ENCODE data around the gene SGIP1. TPM values are rescaled to one million over a fixed set of nuclear protein-coding genes. Genes with fewer than 3 reads are reported as not detected.

SGIP1 gene
- total RNA-seq, 4 donors from 2014 or later = 0.10 to 2.8 (median 0.66) TPM

GRCh38 chr1:66737836-66738235, 203.9 kb downstream of the SGIP1 start:
- WGBS = 88% methylated on average over 2 of the region's 2 CpGs
- TF ChIP-seq EP300 (IDR thresholded peaks at IDR 0.05) = no peak
- H3K27me3 ChIP-seq = no peaks in the 10 kb centered on the region
- no peak for DNase-seq (ENCODE audit: low spot score in 2 of 2)
- H3K27ac ChIP-seq = no peak overlapping the region
- H3K4me3 ChIP-seq = no peak overlapping the region
- no peaks in the 10 kb centered on the region for H3K9me3 ChIP-seq
- H3K36me3 ChIP-seq = no peaks in the 10 kb centered on the region
- no peaks in the 10 kb centered on the region for H3K4me1 ChIP-seq

- Histone ChIP-seq H3K9me3 (no peaks in the 10 kb centered on the region), H3K4me3 (no peak overlapping the region), H3K36me3 (no peaks in the 10 kb centered on the region), H3K27me3 (no peaks in the 10 kb centered on the region), H3K4me1 (no peaks in the 10 kb centered on the region), H3K27ac (no peak overlapping the region)
- DNase-seq (ENCODE audit: low spot score in 2 of 2) = no peak
- TF ChIP-seq EP300 (IDR thresholded peaks at IDR 0.05) (no peak), POLR2A (IDR thresholded peaks at IDR 0.05) (no peak), CTCF (IDR thresholded peaks at IDR 0.05) (no peak), POLR2AphosphoS5 (IDR thresholded peaks at IDR 0.05) (no peak)
- 77% methylated on average over 9 of the region's 9 CpGs for WGBS
Observed at GRCh38 chr1:66739401-66740157, 205.6 kb downstream of the SGIP1 start.

GRCh38 chr1:66745451-66745850, 211.5 kb downstream of the SGIP1 start:
- WGBS = 70% methylated on average over 2 of the region's 2 CpGs
- H3K4me3 ChIP-seq = no peak overlapping the region
- no peaks in the 10 kb centered on the region for H3K36me3 ChIP-seq
- no peak overlapping the region for H3K27ac ChIP-seq
- no peaks in the 10 kb centered on the region for H3K9me3 ChIP-seq
- no peaks in the 10 kb centered on the region for H3K27me3 ChIP-seq
- H3K4me1 ChIP-seq = no peaks in the 10 kb centered on the region
- TF ChIP-seq EP300 (IDR thresholded peaks at IDR 0.05) (no peak), POLR2AphosphoS5 (IDR thresholded peaks at IDR 0.05) (no peak), POLR2A (IDR thresholded peaks at IDR 0.05) (no peak), CTCF (IDR thresholded peaks at IDR 0.05) (no peak)
- no peak for DNase-seq (ENCODE audit: low spot score in 2 of 2)

GRCh38 chr1:66747501-66747900, 213.5 kb downstream of the SGIP1 start:
- Histone ChIP-seq H3K36me3 (no peaks in the 10 kb centered on the region), H3K9me3 (no peaks in the 10 kb centered on the region), H3K27me3 (peaks cover 10% of the 10 kb centered on the region), H3K4me3 (no peak overlapping the region), H3K27ac (no peak overlapping the region), H3K4me1 (peaks cover 11% of the 10 kb centered on the region)
- TF ChIP-seq POLR2A (IDR thresholded peaks at IDR 0.05) (no peak), EP300 (IDR thresholded peaks at IDR 0.05) (no peak), CTCF (IDR thresholded peaks at IDR 0.05) (no peak)
- 9% methylated on average over 1 of the region's 1 CpG for WGBS
- DNase-seq (ENCODE audit: low spot score in 2 of 2) = no peak

- no peaks in the 10 kb centered on the region for H3K9me3 ChIP-seq
- peaks cover 22% of the 10 kb centered on the region for H3K27me3 ChIP-seq
- no peak overlapping the region for H3K27ac ChIP-seq
- 78% methylated on average over 3 of the region's 3 CpGs for WGBS
- no peaks in the 10 kb centered on the region for H3K36me3 ChIP-seq
- H3K4me3 ChIP-seq = no peak overlapping the region
- TF ChIP-seq CTCF (IDR thresholded peaks at IDR 0.05) = no peak
- TF ChIP-seq EP300 (IDR thresholded peaks at IDR 0.05) = no peak
- TF ChIP-seq POLR2AphosphoS5 (IDR thresholded peaks at IDR 0.05) = no peak
- no peak for TF ChIP-seq POLR2A (IDR thresholded peaks at IDR 0.05)
- peaks cover 15% of the 10 kb centered on the region for H3K4me1 ChIP-seq
- DNase-seq (ENCODE audit: low spot score in 2 of 2) = no peak
Observed at GRCh38 chr1:66750577-66750976, 216.6 kb downstream of the SGIP1 start.

- H3K4me1 ChIP-seq = peaks cover 15% of the 10 kb centered on the region
- 87% methylated on average over 4 of the region's 4 CpGs for WGBS
- no peak overlapping the region for H3K27ac ChIP-seq
- H3K36me3 ChIP-seq = no peaks in the 10 kb centered on the region
- H3K9me3 ChIP-seq = no peaks in the 10 kb centered on the region
- no peak for DNase-seq (ENCODE audit: low spot score in 2 of 2)
- H3K27me3 ChIP-seq = peaks cover 22% of the 10 kb centered on the region
- no peak overlapping the region for H3K4me3 ChIP-seq
- TF ChIP-seq EP300 (IDR thresholded peaks at IDR 0.05) = no peak
- no peak for TF ChIP-seq CTCF (IDR thresholded peaks at IDR 0.05)
Observed at GRCh38 chr1:66751160-66751559, 217.2 kb downstream of the SGIP1 start.
